Measurements from ENCODE around the gene PLXNA2.

PLXNA2 gene

DNA sequence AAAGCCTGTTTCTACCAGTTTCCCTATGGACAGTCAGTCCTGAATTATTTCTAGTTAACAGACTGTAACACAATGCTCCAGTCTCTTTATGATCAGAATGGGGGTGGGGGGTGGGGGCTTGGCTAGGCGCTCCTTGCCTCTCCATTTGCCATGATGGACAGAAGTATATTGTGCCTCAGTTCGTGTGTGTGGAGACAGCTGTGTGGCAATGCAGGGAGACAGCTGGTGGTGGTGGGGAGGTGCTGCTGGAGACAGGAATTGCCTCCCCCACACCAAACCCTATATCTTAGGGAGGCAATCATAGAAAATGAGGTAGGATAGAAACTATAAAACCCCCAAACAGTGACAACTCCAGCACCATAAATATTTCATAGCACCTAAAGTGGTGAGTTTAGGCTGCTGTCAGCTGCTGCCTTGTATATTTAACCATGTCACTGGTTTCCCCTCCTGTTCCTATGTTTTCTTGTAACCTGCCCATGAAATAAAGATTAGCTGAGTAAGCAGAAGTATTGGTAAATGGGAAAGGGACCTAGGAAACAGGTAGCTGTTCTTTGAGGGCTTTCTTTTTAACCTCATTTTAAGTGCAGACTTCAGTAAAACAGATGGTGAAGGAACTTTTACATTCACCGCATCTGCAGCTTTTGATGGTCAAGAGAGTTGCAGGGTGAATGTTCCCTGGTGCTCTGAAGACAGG, 3.4 kb downstream of the PLXNA2 start:
- DNase-seq = no peak

DNA sequence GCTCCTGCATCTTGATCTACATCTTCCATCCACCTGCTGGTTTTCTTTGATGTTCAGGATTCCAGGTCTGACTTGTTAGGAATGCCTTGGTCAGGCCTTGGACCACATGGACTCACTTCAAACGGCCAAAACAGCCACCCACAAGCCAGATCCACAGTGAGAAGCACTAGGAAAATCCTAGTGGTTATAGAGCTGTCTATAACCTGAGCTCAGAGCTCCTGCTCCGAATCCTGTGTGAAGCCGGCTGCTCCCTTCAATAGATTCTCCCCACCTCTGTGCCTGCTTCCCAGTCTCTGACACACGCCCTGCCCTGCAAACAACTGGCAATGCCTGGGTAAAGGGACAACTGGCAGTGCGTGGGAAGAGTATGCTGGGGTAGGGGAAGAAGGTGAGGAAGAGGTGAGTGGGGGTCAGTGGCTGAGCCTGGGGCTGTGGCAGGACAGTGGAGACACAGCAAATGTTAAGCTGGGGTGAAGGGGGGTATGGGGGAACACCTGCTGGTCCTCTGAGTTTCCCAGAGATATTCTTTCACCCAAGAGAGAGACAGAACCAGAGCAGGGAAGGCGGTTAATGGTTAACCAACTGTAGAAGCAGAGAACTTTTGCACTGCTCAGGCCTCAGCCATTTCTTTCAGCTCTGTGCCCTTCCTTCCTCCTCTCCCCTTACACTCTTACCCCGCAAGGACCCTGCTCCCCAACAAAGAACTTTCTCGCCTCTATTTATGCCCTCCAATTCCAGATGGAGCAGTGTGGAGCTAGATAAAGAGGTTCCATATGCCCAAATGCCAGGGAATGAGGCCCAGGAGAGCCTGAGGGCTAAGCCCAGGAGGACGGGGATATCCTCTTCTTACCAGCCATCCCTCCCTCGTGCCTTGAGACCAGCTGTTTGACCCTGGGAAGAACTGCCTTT, 4.5 kb downstream of the PLXNA2 start:
- no peak for DNase-seq

DNA sequence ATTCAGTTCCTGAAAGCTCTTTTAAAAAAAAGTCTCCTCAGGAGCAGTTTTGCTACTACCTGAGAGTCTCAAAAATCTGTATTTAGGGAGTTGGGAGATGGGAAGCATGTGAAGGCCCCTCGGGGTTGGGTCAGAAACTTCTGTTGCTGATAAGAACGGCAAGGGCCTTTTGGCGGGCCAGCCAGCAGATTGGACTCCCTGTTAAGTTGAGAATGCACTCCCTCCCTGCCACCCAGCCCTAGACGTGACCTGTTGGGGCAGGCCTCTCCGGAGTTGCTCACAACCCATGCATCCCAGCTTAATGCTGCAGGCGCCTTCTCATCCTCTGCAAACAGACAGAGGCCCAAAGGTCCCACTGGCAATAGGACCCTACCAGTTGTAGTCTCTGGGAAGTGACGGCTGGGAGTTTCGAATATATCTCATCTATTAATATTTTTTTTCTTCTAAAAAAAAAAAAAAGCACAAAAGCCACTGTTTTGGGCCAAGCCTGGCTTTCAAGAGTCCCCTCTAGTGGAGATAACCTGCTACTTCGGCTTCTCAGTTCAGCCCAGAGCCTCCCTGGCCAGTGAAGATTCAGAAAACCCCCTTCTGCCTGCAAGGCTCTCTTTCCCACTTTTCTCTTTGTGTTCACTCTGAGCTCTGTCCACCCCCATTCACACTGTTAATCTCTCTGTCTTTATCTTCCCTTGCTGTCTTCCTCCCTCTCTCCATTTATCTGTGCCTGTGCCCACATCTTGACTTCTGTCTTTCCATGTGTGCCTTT, 5.3 kb downstream of the PLXNA2 start:
- peak in 1 of 2 experiments; percentile 10 for DNase-seq

DNA sequence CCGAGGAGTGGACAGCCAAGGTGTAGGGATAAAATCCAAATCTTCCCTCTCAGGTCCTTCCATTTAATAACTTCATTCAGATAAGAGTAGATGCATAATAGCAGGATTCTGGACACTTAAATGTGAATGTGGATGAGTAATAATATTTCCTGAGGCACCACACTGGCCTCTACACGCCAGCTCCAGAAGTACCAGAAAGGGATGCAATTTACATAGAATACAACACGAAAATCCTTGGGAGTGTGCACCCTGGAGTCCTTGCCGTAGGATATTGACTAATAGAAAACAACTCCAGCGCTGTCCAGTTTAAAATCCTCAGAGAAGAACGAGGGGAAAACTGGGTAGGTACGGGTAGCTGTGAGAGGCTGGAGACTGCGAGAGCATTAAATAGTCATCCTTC, 6.9 kb downstream of the PLXNA2 start:
- DNase-seq = no peak

DNA sequence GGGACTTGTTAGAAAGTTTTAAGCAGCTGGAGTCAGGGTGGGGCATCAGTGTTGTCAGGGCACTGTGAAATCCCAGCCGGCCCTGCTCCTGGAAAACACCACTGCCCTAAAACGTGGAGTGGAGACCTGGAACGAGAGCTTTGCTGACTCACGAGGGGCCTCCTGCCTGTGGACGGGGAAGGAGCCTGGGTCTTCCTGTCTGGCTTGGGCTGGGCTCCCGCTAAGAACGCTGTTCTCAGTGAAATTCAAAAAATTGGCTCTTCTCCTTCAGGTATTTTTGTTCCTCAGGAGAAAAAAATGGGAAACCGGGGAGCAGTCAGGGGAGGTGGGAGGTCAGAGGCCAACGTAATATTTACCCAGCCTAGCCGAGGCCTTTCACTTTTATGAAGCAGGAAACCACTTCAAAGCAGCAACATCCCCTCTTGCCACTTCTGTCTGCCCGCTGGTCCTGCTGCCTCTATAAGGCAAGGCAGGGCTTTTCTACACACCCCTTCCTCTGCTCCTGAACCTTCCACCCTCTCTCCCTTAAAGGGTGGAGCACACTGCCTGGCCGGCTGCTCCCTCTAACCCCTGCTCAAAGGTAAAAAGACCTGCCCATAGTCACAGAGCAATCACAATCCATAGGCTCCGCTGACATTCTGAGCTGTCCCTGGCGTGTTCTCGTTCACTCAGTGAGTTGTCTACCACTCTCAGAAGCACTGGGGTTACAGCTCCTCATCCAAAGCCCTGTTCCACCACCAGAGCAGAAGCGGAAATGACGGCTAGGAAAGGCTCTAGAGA, 8.0 kb downstream of the PLXNA2 start:
- no peak for DNase-seq

DNA sequence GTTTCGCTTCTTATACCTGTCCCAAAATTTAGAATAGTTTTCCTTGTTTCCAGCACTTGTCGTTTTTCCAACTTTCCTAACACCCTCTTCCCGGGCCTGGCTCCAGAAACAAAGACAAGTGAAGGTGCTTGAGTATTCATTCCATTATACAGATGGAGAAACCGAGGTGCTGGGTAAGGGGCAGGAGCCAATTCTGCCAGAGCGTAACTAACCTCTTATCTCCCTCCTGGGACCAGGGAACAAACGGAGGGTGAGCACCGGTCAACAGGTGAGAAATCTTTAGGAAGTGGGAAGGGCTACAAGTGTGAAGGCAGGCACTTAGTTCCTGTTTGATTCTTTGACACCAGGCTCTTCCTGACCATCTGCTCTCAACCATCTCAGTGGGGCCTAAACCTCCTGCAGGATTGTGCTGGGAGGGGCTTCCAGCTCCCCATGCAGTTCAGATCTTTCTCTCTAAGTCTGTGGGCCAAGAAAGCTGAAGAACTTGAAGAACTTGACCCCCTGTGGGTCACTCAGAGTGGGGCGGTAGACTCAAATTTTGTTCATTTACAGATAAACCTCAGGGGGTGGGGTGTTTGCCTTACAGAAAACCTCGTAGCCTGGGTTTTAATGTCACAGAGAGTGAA, 8.7 kb downstream of the PLXNA2 start:
- DNase-seq = no peak

DNA sequence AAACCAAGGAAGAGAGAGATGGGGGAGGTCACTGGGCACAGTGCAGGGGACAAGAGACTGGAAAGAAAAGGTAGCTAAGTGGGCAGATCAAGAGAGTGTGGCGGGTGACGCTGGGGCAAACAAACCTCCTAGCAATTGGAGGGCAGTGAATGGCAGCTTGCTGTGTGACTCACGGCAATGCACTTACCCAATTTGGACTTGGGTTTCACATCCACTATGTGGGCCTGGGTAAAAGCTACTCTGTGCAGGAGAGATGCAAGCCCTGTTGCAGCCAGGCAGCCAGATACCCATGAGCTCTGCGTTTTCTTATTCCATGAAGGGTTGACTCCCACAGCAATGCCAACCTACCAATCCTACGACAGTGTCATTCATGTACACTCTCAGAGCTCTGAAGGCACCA, 9.5 kb downstream of the PLXNA2 start:
- no peak for DNase-seq

DNA sequence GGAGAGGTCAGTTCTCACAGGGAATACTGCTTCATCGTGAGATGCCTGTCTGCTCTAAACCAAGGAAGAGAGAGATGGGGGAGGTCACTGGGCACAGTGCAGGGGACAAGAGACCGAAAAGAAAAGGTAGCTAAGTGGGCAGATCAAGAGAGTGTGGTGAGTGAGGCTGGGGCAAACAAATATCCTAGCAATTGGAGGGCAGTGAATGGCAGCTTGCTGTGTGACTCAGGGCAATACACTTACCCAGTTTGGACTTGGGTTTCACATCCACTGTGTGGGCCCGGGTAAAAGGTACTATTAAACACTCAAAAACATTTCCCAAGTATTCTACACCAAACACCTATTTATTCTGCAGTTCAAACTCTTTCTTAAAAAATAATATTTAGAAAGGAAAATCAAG, 10.2 kb downstream of the PLXNA2 start:
- DNase-seq = no peak

DNA sequence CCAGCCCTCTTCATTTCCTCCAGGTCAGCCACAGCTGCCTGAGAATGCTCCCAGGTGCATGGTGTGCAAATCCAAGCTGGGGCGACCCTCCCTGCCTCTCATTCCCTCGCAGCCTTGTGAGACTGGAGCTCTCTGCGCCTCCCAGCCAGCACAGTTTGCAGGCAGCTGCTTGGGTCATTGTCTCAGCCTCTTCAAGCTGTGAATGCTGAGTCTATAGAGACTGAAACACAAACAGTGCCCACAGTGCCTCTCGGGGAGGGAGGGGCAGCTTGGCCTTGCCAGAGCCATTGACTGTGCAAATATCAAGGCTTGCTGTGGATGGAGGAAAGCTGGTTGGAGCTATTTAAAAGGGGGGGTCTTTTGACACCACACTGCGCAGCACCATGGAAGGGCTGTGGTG, 10.6 kb downstream of the PLXNA2 start:
- peak; percentile 93 to 96 for DNase-seq

DNA sequence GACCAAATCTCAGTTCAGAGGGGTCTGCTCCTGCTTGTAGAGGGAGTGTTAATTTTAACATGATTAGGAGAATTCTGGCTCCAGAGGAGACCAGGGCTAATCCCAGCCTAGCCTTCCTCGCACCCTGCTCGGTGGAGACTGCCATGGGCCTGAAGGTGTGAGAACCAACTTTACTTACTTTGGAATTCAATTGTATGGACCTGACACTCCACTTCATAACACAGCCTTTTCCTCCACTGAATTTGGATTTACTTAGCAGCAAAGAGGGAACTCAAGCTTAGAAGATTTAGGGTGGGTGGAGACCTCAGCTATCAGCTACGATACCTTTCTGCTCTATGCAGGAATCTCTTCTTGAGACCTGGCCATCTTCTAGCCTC, 11.5 kb downstream of the PLXNA2 start:
- no peak for DNase-seq

DNA sequence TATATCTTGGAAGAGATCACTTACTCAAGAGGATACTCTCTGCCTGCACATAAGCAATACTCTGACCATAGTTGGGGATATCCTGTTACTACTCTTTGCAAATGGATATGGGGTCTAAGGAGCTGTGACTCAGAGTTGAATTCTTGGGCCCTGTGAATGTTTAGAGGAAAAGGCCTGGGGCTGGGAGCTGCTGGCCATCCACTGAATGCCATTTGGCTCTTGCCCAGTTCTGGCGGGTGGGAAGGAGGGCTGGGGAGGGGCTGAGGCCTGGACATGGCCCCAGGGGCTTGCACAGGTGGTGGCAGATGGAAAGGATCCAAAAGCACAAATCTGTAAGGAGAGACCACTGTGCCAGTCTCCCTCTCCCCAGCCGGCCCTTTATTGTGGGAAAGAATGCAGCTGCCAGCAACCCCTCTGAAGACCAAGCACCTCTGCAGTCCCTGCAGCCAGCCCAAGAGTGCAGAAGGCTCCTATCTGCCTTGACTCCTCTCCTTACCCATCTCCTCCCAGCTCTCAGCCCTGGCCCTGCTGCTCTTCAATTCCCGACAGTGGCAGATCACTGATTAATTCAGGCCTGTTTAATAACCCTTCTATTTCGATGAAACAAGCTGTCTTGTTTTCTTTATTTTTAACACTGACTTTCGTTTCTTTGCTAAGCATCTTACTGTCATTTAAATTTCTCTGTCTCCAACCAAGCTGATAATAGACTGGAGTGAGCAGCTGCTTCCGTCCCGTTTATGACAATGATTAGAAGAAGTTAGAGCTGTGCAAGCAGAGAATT, 12.1 kb downstream of the PLXNA2 start:
- peak in 1 of 2 experiments; percentile 29 for DNase-seq

DNA sequence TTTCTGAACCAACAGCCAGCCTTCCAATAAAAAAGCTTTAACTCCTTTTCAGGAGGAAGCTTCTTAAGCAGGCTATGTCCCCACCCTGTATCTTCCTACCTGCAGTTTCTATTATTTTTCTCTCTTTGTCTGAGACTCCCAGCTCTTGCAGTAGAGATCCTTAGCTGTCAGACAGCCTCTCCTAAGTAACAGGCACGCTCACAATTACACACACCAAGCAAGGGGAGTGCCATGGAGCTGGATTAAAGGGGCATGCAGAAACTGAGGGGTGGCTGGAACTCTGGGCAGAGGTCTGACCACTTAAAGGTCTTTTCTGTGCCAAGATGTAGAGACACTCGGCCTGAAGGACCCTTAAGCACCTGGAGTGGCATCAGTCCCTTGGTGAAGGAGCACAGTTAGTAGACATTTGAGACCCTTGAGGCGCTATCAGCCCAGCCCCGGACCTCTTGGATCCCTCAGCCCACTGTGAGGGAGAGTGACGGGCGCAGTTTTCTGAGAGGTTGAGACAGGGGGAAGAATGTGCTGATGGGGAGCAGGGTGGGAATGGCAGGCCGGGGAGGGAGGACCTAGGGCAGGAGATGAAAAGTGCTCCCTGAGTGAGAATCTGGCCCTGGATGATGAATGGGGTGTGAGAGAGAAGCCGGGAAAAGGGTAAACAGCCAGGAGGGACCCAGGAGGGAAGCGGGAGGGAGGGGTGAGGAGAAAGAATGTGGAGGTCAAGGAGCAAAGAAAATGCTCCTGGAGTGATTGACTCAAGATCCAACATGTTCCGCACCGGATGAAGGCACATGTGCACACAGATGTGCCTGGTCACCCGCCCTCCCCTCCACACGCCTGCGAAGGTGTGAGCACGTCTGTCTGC, 13.3 kb downstream of the PLXNA2 start:
- no peak for DNase-seq

DNA sequence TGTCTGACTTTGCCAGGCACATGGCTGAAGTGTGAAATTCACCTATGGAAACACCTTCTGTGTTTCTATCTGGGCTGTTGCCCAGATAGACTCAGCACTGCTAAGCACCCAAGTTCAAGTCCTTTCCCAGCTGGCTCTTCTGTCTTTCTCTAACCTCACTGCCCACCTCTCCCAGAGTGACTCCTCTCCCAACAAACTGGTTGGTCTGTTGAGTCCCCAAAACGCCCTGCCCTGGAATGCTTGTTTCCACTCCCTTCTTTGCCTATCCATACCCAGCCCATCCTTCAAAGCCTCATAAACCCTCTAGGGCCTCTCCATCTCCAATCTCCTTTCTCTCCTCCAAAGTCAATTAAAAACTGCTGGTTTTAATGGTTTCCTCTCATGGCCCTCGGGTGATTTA, 15.6 kb downstream of the PLXNA2 start:
- DNase-seq = no peak

DNA sequence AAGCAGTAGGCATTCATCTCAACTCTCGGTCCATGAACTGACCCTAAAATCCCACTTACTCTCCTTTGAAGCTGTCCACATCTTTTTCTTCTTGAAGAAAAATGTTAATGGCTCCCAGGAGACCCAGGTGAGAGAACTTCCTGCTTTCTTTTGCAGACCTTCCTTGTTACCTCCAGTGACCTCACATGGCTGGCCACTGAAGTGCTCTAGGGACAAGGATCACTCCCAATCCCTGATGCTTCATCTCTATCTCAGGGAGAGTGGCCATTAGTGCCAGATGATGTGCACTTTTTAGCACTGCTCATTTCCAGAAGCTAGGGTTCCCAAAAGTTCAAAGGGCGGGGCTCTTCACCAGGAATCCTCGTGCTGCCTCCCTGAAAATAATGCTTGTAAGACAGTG, 16.2 kb downstream of the PLXNA2 start:
- DNase-seq = no peak

DNA sequence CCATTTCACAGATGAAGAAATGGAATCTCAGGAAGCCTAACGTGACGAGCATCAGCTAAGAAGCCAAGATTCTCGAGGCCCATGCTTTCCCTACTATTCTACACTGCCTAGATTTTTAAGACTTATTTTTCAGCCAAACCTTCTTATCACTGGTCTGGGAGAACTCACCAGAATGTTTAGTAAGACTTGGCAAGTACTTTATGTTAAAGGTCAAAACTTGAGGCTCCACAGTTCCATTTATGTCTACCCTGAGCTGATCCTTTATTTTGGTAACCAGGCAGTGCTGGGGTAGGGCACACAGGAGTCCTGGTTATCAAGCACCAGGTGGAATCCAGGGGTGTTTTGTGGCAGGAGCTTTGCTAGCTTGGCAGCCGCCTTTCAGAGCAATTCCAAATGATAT, 16.8 kb downstream of the PLXNA2 start:
- DNase-seq = no peak

DNA sequence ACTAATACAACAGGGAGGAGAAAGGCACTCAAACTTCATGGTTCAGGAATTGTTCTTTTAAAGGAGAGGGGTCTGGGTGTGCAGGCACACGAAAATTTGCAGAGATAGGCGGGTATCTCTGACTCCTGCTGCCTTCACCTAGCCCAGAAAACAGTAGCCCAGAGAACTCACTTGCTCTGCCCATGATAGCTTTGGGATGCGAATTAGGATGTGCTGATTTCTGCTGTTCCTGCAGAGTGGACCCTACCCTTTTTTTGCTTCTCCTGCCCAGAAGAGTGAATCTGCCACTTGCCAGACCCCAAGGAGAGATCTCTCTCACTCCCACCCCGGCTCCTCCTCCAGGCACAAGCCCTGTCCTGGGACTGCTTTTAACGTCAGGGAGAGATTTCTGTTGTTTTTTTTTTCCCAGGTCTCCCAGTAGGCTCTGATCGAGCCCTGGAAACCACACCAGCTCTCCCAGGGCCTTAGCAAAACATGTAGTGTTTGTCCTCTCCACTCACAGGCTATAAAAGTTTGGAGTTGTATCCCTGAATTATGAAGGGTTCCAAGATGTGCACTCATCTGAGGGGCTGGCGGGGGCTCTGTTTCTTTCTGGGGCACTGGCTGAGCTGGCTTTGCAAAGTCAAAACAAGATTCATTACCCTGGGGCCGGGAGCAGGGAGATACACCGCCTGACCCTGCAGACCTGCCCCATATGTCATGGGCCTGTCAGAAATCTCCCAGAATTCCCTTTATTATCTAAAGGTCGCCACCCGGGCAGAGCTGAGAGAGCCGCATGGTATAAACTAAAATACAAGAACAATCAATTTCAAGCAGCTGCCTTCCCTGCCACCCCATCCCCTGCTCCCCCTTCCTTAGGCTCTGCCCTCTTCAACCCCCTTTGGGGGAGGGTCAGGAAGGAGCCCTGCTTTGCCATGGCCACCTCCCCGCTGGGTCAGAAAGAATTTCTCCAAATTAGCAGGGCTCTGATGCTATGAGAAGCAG, 17.9 kb downstream of the PLXNA2 start:
- DNase-seq = no peak

DNA sequence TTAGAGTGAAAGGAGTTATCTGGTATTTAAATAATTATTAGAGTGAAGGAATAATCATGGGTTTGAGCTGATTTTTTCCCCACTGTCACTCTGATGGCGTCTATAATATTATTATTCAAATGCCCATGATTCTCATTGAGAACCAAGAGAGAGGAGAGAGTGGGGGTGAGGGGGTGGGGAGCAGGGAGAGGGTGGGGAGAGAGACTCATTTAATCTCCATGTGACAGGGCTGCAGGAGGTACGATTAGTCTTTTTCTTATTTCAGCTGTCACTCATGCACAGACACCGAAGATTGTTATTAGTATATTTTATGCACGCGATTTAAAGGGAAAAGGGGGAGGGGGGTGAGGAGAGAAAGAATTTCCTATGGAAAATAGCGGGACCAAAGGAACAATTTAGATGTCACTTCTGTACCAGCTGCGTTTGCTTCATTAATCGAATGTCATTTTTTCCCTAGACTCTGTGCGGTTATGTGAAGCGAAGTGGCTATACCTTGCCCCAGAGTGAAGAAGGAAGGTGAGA, 19.9 kb downstream of the PLXNA2 start:
- no peak for DNase-seq

DNA sequence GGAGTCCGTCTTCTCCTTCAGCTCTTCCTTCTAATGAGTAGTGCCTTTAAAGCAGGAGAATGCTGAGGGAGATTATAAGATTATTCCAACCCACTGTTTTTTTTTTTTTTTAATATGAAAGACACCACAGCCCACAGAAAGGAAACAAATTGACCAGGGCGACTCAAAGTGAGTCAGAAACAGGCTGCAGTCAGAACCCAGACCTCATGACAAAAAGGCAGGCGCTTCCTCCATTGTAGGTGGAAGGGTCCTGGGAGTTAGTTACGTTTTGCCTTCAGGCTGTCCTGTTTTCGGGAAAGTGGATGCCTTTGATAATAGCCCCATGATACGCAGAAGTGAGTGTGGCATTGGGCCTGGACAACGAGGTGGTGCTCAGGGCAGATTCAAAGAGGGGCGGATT, 21.0 kb downstream of the PLXNA2 start:
- DNase-seq = no peak

Measured in SHP77 (cell line).